Type B pancreatic cell (in vitro differentiated cells): Measurements from ENCODE around the gene PRL. TPM values are rescaled to one million over a fixed set of nuclear protein-coding genes. Genes with fewer than 3 reads are reported as not detected.

ENCODE experiments used
- DNase-seq: peaks from one replicate; pipeline ENCODE4 v3.0.0; 2021; ENCODE audit warnings: mixed read lengths; ENCODE audit not compliant: unreplicated experiment; ENCODE audit errors: extremely low spot score
- H3K27ac Mint-ChIP-seq: 2 replicates; pipeline ENCODE4 v1.8.0; 2021; ENCODE audit warnings: mild to moderate bottlenecking, mixed read lengths
- H3K27me3 Mint-ChIP-seq: 2 replicates; pipeline ENCODE4 v1.8.0; 2021; ENCODE audit warnings: mixed read lengths
- H3K36me3 Mint-ChIP-seq: 2 replicates; pipeline ENCODE4 v1.8.0; 2021; ENCODE audit warnings: mixed read lengths
- H3K4me1 Mint-ChIP-seq: one replicate; pipeline ENCODE4 v1.8.0; 2021; ENCODE audit warnings: mixed read lengths; ENCODE audit not compliant: unreplicated experiment
- H3K4me3 Mint-ChIP-seq: 2 replicates; pipeline ENCODE4 v1.8.0; 2021; ENCODE audit warnings: mild to moderate bottlenecking, mixed read lengths
- H3K9me3 Mint-ChIP-seq: 2 replicates; pipeline ENCODE4 v1.8.0; 2021; ENCODE audit warnings: mixed read lengths
- CTCF ChIP-seq: fragments of 200-600 bp; sonication (generic); conservative IDR thresholded peaks from 2 replicates; pipeline ENCODE4 v1.5.0; 2021; ENCODE audit warnings: antibody characterized with exemption, mild to moderate bottlenecking
- total RNA-seq: library from RNA; stranded (reverse); gene quantifications from 2 replicates; pipeline ENCODE4 v1.2.1, GENCODE V29; 2021; ENCODE audit warnings: low replicate concordance

PRL gene
- total RNA-seq, 1 donor from 2014 or later: 0.48 TPM

GRCh38 chr6:22308939-22309338 is 12.1 kb upstream of the PRL start:
- H3K27me3 Mint-ChIP-seq: no peaks in the 10 kb centered on the region
- H3K9me3 Mint-ChIP-seq: peaks cover 30% of the 10 kb centered on the region
- H3K4me3 Mint-ChIP-seq: no peak overlapping the region
- no peak for DNase-seq
- H3K4me1 Mint-ChIP-seq: no peaks in the 10 kb centered on the region
- no peak for TF ChIP-seq CTCF
- H3K27ac Mint-ChIP-seq: no peak overlapping the region
- peaks cover 7% of the 10 kb centered on the region for H3K36me3 Mint-ChIP-seq

DNA sequence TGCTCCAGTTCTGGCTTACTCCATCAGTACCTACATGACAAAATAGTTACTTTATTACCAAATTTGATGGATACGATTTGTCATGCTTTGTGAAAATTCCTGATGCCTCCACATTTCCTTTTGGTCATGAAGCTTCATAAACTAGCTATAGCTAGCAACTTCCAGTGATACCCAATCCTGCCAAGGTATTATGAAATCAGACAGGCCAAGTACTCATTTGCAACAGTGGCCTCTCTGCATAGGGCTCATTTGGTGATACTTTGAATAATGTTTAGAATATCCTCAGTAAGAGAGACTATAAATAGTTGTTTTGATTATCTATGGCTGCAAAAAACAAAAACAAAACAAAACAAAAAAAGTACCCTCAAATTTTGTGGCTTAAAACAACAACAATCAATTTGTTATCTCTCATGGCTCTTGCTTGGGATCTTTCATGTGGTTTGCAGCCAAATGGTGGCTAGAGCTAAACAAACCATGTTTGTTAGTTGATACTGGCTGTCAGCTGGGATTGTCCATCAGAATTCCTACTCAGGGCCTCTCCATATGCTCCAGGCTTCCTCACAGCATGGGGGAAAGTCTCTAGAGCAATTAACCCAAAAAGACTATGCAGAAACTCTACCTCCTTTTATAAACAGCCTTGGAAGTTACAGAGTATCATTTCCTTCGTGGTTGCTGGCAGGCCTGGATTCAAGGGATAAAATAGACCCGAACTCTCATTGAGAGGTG is 10.1 kb upstream of the PRL start:
- H3K27ac Mint-ChIP-seq: no peak overlapping the region
- DNase-seq: no peak
- H3K36me3 Mint-ChIP-seq: peaks cover 5% of the 10 kb centered on the region
- TF ChIP-seq CTCF: no peak
- no peaks in the 10 kb centered on the region for H3K27me3 Mint-ChIP-seq
- no peak overlapping the region for H3K4me3 Mint-ChIP-seq
- H3K9me3 Mint-ChIP-seq: peaks cover 30% of the 10 kb centered on the region
- no peaks in the 10 kb centered on the region for H3K4me1 Mint-ChIP-seq

GRCh38 chr6:22302838-22303237 is 6.0 kb upstream of the PRL start:
- H3K36me3 Mint-ChIP-seq: no peaks in the 10 kb centered on the region
- no peak overlapping the region for H3K27ac Mint-ChIP-seq
- H3K4me1 Mint-ChIP-seq: peaks cover 14% of the 10 kb centered on the region
- no peak for TF ChIP-seq CTCF
- no peak for DNase-seq
- peaks cover 8% of the 10 kb centered on the region for H3K9me3 Mint-ChIP-seq
- H3K4me3 Mint-ChIP-seq: no peak overlapping the region
- H3K27me3 Mint-ChIP-seq: no peaks in the 10 kb centered on the region

GRCh38 chr6:22300273-22300998 is 3.6 kb upstream of the PRL start:
- peaks cover 14% of the 10 kb centered on the region for H3K9me3 Mint-ChIP-seq
- TF ChIP-seq CTCF: no peak
- no peaks in the 10 kb centered on the region for H3K36me3 Mint-ChIP-seq
- no peak for DNase-seq
- no peaks in the 10 kb centered on the region for H3K27me3 Mint-ChIP-seq
- H3K4me1 Mint-ChIP-seq: peaks cover 17% of the 10 kb centered on the region
- H3K4me3 Mint-ChIP-seq: no peak overlapping the region
- H3K27ac Mint-ChIP-seq: no peak overlapping the region

DNA sequence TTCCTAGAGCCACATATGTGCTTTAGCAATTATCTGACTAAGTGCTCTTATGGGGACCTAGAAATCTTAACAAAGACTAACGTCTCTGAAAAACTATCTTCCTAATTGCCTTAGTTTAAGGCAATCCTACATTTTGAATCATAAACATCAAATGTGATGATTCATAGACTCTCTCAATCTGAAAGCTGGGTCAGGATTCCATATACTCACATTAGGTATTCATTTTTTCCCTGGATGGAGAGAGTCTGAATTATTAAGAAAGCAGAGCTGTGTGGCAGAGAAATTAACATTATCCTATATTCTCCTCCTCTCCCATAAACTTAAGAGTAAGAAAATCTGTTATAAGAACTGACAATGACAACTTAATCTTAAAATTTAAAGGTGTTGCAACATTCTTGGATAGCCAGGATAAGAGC is 1.6 kb upstream of the PRL start:
- H3K27me3 Mint-ChIP-seq: no peaks in the 10 kb centered on the region
- H3K9me3 Mint-ChIP-seq: peaks cover 6% of the 10 kb centered on the region
- H3K4me1 Mint-ChIP-seq: peaks cover 32% of the 10 kb centered on the region
- H3K36me3 Mint-ChIP-seq: no peaks in the 10 kb centered on the region
- no peak for TF ChIP-seq CTCF
- H3K27ac Mint-ChIP-seq: no peak overlapping the region
- no peak for DNase-seq
- H3K4me3 Mint-ChIP-seq: no peak overlapping the region
